OCI-LY7 (cell line): ENCODE data around the gene LEMD2. TPM values are rescaled to one million over a fixed set of nuclear protein-coding genes. Genes with fewer than 3 reads are reported as not detected.

Experiments
- BruUV-seq: library from RNA; stranded (reverse); fragments of 400-500 nt; replicated peaks from 2 replicates; lab custom pipeline; 2021; lab: Mats Ljungman, UMichigan
- CTCF ChIA-PET: fragments of 300-600 bp; sonication (Branson Sonifier 250); formaldehyde crosslinking; loops from one replicate; lab custom pipeline; 2022; ENCODE audit warnings: antibody characterized with exemption; ENCODE audit not compliant: unreplicated experiment; lab: Charles Lee
- POLR2A ChIA-PET: fragments of 300-600 bp; sonication (Branson Sonifier 250); formaldehyde crosslinking; loops from one replicate; lab custom pipeline; 2022; ENCODE audit warnings: antibody characterized with exemption; lab: Charles Lee
- DNase-seq: peaks from one replicate; pipeline ENCODE4 v3.0.0-alpha.2; 2015; ENCODE audit warnings: low spot score
- H2AFZ ChIP-seq: fragments of 200-600 bp; sonication (generic), shearing (Covaris generic); 2 replicates; pipeline ENCODE4 v1.6.1; 2014; ENCODE audit warnings: mild to moderate bottlenecking, antibody characterized with exemption, low read length, moderate library complexity
- H3K27ac ChIP-seq: fragments of 200-600 bp; sonication (generic); 2 replicates; pipeline ENCODE4 v1.5.1; 2014; ENCODE audit warnings: mixed run types, low read depth, mild to moderate bottlenecking, moderate library complexity, low read length, inconsistent platforms; ENCODE audit not compliant: poor library complexity, severe bottlenecking
- H3K36me3 ChIP-seq: fragments of 200-600 bp; sonication (generic); 2 replicates; pipeline ENCODE4 v1.6.1; 2014; ENCODE audit warnings: mild to moderate bottlenecking, antibody characterized with exemption, low read length, moderate library complexity, mixed read lengths; ENCODE audit not compliant: insufficient read depth
- H3K4me1 ChIP-seq: fragments of 200-600 bp; sonication (generic); 2 replicates; pipeline ENCODE4 v1.5.1; 2014; ENCODE audit warnings: mild to moderate bottlenecking, low read length; ENCODE audit not compliant: insufficient read depth, poor library complexity, severe bottlenecking
- H3K4me2 ChIP-seq: fragments of 200-600 bp; sonication (generic); 2 replicates; pipeline ENCODE4 v1.6.1; 2014; ENCODE audit warnings: mild to moderate bottlenecking, low read length
- H3K4me3 ChIP-seq: fragments of 200-600 bp; sonication (generic); 2 replicates; pipeline ENCODE4 v1.5.1; 2014; ENCODE audit warnings: mild to moderate bottlenecking, low read depth, low read length; ENCODE audit not compliant: poor library complexity, severe bottlenecking
- H3K79me2 ChIP-seq: fragments of 200-600 bp; sonication (generic); 2 replicates; pipeline ENCODE4 v1.6.1; 2016; ENCODE audit warnings: low read depth, mild to moderate bottlenecking, low read length, moderate library complexity, mixed read lengths; ENCODE audit not compliant: insufficient read depth
- H3K9me2 ChIP-seq: fragments of 200-600 bp; sonication (generic); 2 replicates; pipeline ENCODE4 v1.6.1; 2016; ENCODE audit warnings: mild to moderate bottlenecking, low read length, mixed read lengths; ENCODE audit not compliant: insufficient read depth
- H3K9me3 ChIP-seq: fragments of 200-600 bp; sonication (generic); 2 replicates; pipeline ENCODE4 v1.6.1; 2014; ENCODE audit warnings: mild to moderate bottlenecking, mixed run types, low read length, mixed read lengths
- H4K20me1 ChIP-seq: fragments of 200-600 bp; sonication (generic); 2 replicates; pipeline ENCODE4 v1.6.1; 2014; ENCODE audit warnings: mild to moderate bottlenecking, antibody characterized with exemption, low read length, moderate library complexity, mixed read lengths; ENCODE audit not compliant: insufficient read depth
- EZH2phosphoT487 ChIP-seq: fragments of 200-600 bp; sonication (generic); IDR thresholded peaks from 2 replicates; pipeline ENCODE4 v1.6.1; 2018; ENCODE audit warnings: low read depth, borderline replicate concordance, mild to moderate bottlenecking, mixed run types, antibody characterized with exemption, low read length, moderate library complexity, mixed read lengths
- intact Hi-C: fragments of 100-400 bp; cut with micrococcal nuclease; formaldehyde crosslinking; loops from one replicate; pipeline ENCODE4 v1.10.0; 2022; ENCODE audit not compliant: unreplicated experiment
- total RNA-seq, 2 experiments: library from RNA; depleted of rRNA in 1 of 2; stranded (reverse); fragments of >200 nt in 1 of 2; shearing (Covaris generic) in 1 of 2; gene quantifications; 2 replicates each; pipeline ENCODE4 v1.2.3, GENCODE V29; 2014 to 2022
- TF ChIP-seq, protein P1 (sequence below): fragments of 200-600 bp; sonication (generic); conservative IDR thresholded peaks from 2 replicates; pipeline ENCODE4 v1.5.1; 2014; ENCODE audit warnings: mild to moderate bottlenecking, antibody characterized with exemption, low read length, moderate library complexity, mixed read lengths

LEMD2 gene
- total RNA-seq, 2 experiments from 2014 or later = 59.2 to 66.9 TPM

DNA sequence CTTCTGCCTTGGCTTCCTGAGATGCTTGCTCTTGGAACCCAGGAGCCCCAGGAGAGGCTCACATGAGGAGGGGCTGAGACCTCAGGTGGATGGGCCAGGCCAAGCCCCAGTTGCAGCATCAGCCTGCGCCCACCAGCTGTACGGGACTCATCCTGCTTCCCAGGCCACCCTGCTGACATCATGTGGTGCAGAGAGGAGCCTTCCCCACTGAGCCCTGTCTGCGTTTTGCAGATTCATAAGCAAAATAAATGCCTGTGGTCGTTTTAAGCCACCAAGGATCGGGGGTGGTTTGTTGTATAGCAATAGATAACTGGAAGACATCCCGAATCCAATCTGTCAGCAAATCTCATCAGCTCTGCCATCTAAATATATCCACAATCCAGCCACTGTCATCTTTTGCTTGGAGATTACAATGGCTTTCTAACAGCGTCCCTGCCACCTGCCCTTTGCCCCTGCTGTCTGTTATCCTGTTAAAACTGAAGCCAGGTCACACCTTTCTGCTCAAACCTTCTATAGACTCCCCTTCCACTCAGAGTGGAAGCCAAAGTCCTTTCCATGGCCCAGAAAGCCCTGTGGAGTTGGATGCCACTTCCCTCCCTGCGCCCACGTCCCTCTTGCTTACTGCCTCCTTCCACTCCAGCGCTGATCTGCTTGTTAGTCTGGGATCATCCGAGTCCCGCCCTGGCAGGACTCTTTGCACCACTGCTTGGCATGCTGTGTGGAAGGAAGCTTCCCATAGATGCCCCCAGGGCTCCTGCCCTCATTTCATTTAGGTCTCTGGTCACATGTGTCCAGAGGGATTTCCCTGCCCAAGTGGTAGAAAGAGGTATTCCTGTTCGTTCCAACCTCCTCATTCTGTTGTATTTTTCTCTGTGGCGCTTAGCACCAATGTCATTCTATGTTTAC is 38.9 kb upstream of the LEMD2 start:
- Histone ChIP-seq H2AFZ (no peak overlapping the region), H3K79me2 (no peaks in the 10 kb centered on the region), H3K4me1 (no peaks in the 10 kb centered on the region), H4K20me1 (no peaks in the 10 kb centered on the region), H3K36me3 (no peaks in the 10 kb centered on the region), H3K4me3 (no peak overlapping the region), H3K9me3 (no peaks in the 10 kb centered on the region), H3K27ac (no peak overlapping the region), H3K9me2 (no peaks in the 10 kb centered on the region), H3K4me2 (no peak overlapping the region)
- POLR2A ChIA-PET = interaction anchor here (0.9 kb wide), 1 partner anchor 46 kb away, joined by 3 read pairs; no protein-coding TSS in a partner anchor
- intact Hi-C loops = no loop called here
- CTCF ChIA-PET = interaction anchor here (0.5 kb wide), 1 partner anchor 86 kb away, joined by 3 read pairs; no protein-coding TSS in a partner anchor
- no peak for DNase-seq
- TF ChIP-seq, protein P1, sequence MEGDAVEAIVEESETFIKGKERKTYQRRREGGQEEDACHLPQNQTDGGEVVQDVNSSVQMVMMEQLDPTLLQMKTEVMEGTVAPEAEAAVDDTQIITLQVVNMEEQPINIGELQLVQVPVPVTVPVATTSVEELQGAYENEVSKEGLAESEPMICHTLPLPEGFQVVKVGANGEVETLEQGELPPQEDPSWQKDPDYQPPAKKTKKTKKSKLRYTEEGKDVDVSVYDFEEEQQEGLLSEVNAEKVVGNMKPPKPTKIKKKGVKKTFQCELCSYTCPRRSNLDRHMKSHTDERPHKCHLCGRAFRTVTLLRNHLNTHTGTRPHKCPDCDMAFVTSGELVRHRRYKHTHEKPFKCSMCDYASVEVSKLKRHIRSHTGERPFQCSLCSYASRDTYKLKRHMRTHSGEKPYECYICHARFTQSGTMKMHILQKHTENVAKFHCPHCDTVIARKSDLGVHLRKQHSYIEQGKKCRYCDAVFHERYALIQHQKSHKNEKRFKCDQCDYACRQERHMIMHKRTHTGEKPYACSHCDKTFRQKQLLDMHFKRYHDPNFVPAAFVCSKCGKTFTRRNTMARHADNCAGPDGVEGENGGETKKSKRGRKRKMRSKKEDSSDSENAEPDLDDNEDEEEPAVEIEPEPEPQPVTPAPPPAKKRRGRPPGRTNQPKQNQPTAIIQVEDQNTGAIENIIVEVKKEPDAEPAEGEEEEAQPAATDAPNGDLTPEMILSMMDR = no peak
- TF ChIP-seq EZH2phosphoT487 = no peak
- no TSS peak for BruUV-seq

DNA sequence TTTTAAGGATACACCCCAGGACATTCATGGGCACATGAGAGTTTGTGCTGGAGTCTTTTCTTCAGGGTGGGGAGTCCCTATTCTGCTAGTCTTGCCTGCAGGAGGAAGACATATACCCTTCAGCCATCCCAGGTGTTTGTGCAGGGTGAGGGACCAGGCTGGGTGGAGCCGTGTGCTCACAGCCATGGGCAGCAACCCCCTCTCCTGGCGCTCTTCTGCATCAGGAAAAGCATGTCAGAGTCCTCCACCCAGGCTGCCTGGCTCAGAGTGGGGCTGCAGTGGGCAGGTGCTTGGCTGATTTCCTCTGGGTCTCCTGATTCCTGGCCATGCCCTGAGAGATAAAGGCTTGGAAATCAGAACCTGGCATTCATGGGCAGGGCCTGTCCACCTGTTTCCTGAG is 37.6 kb upstream of the LEMD2 start:
- ChIA-PET CTCF (no interaction called here), POLR2A (interaction anchor here (0.9 kb wide), 1 partner anchor 47 kb away, joined by 3 read pairs; no protein-coding TSS in a partner anchor)
- H3K9me3 ChIP-seq = no peaks in the 10 kb centered on the region
- H3K4me2 ChIP-seq = no peak overlapping the region
- intact Hi-C loops = no loop called here
- H3K79me2 ChIP-seq = no peaks in the 10 kb centered on the region
- no peak overlapping the region for H3K4me3 ChIP-seq
- H3K27ac ChIP-seq = no peak overlapping the region
- no peaks in the 10 kb centered on the region for H4K20me1 ChIP-seq
- BruUV-seq = no TSS peak
- H3K36me3 ChIP-seq = no peaks in the 10 kb centered on the region
- H3K9me2 ChIP-seq = no peaks in the 10 kb centered on the region
- no peaks in the 10 kb centered on the region for H3K4me1 ChIP-seq
- no peak overlapping the region for H2AFZ ChIP-seq
- peak; percentile 13 for DNase-seq
- no peak for TF ChIP-seq EZH2phosphoT487
- TF ChIP-seq, protein P1 = 0 out of 2 replicates have a peak, but pooled peaks have one; percentile 18
